CD14-positive monocyte (primary cell): ENCODE data around the gene ZMYM3. TPM values are rescaled to one million over a fixed set of nuclear protein-coding genes. Genes with fewer than 3 reads are reported as not detected.
A peak's percentile ranks its signal among the peaks of the same experiment; 100 is the strongest.

Source experiments
- DNase-seq, 3 donors: peaks; one replicate each; pipeline ENCODE4 v3.0.0-alpha.2; 2011 to 2022
- H2AFZ ChIP-seq: 2 replicates; pipeline ENCODE4 v1.6.0; 2012; ENCODE audit warnings: mild to moderate bottlenecking, low read depth, low read length, inconsistent platforms; ENCODE audit not compliant: insufficient read depth, poor library complexity, severe bottlenecking
- H3K27ac ChIP-seq, 2 donors: 1 replicate in 1 of 2; 2 replicates in 1 of 2; pipeline ENCODE4 v1.5.1; 2012 to 2013; ENCODE audit warnings: low read length in 2 of 2, control low read depth in 1 of 2, inconsistent platforms in 1 of 2, low read depth in 1 of 2, mild to moderate bottlenecking in 1 of 2
- H3K27me3 ChIP-seq, 2 donors: one replicate each; pipeline versions ENCODE4 v1.6.0 to v1.6.1; 2011 to 2013; ENCODE audit warnings: low read length in 2 of 2; ENCODE audit not compliant: control insufficient read depth in 2 of 2, insufficient read depth in 2 of 2
- H3K36me3 ChIP-seq, 2 donors: replicated peaks in 1 of 2; 1 replicate in 1 of 2; 2 replicates in 1 of 2; pipeline versions ENCODE4 v1.5.1 to v1.6.1; 2012 to 2013; ENCODE audit warnings: low read length in 2 of 2, control low read depth in 1 of 2, inconsistent platforms in 1 of 2, mild to moderate bottlenecking in 1 of 2; ENCODE audit not compliant: insufficient read depth in 2 of 2, control insufficient read depth in 1 of 2
- H3K4me1 ChIP-seq, 2 donors: 1 replicate in 1 of 2; 2 replicates in 1 of 2; pipeline versions ENCODE4 v1.5.1 to v1.6.1; 2012 to 2013; ENCODE audit warnings: low read length in 2 of 2, control low read depth in 1 of 2, inconsistent platforms in 1 of 2, mild to moderate bottlenecking in 1 of 2, moderate library complexity in 1 of 2; ENCODE audit not compliant: insufficient read depth in 2 of 2, control insufficient read depth in 1 of 2
- H3K4me2 ChIP-seq: replicated peaks from 2 replicates; pipeline ENCODE3; 2012; ENCODE audit warnings: low read length, moderate library complexity, mild to moderate bottlenecking; ENCODE audit not compliant: poor library complexity, severe bottlenecking; ENCODE audit errors: extremely low read depth
- H3K4me3 ChIP-seq, 3 experiments: fragments of 200-600 bp in 1 of 3; sonication (generic) in 1 of 3; replicated peaks in 1 of 3; 1 replicate in 2 of 3; 2 replicates in 1 of 3; pipeline ENCODE4 v1.5.1; 2011 to 2013; ENCODE audit warnings: low read length in 3 of 3, mild to moderate bottlenecking in 3 of 3, control low read depth in 2 of 3, low read depth in 2 of 3, inconsistent platforms in 1 of 3, moderate library complexity in 1 of 3
- H3K79me2 ChIP-seq: 2 replicates; pipeline ENCODE4 v1.6.0; 2012; ENCODE audit warnings: mild to moderate bottlenecking, control low read depth, inconsistent platforms, low read length, moderate library complexity; ENCODE audit not compliant: insufficient read depth
- H3K9ac ChIP-seq: 2 replicates; pipeline ENCODE4 v1.6.0; 2017; ENCODE audit warnings: low read length, mild to moderate bottlenecking; ENCODE audit not compliant: insufficient read depth, poor library complexity, severe bottlenecking
- H3K9me3 ChIP-seq, 2 donors: replicated peaks in 1 of 2; 1 replicate in 1 of 2; 2 replicates in 1 of 2; pipeline versions ENCODE4 v1.5.1 to v1.6.1; 2012 to 2013; ENCODE audit warnings: low read length in 2 of 2, control low read depth in 1 of 2; ENCODE audit not compliant: control insufficient read depth in 1 of 2, insufficient read depth in 1 of 2
- H4K20me1 ChIP-seq: 2 replicates; pipeline ENCODE4 v1.6.0; 2012; ENCODE audit warnings: mild to moderate bottlenecking, low read length, control low read depth, moderate library complexity; ENCODE audit not compliant: insufficient read depth
- H3K27ac Mint-ChIP-seq, 7 donors: one replicate each; pipeline ENCODE4 v1.8.0; 2020; ENCODE audit warnings: mild to moderate bottlenecking in 7 of 7, mixed read lengths in 7 of 7, moderate library complexity in 6 of 7, inconsistent platforms in 2 of 7
- H3K27me3 Mint-ChIP-seq, 3 donors: one replicate each; pipeline ENCODE4 v1.8.0; 2021 to 2022; ENCODE audit warnings: low read depth in 3 of 3, mild to moderate bottlenecking in 3 of 3, mixed read lengths in 3 of 3, moderate library complexity in 3 of 3, inconsistent platforms in 1 of 3
- H3K36me3 Mint-ChIP-seq, 2 donors: one replicate each; pipeline ENCODE4 v1.8.0; 2020; ENCODE audit warnings: mixed read lengths in 2 of 2, inconsistent platforms in 1 of 2, mild to moderate bottlenecking in 1 of 2
- H3K4me1 Mint-ChIP-seq: one replicate; pipeline ENCODE4 v1.8.0; 2020; ENCODE audit warnings: mild to moderate bottlenecking, mixed read lengths
- H3K4me3 Mint-ChIP-seq, 2 donors: one replicate each; pipeline ENCODE4 v1.8.0; 2020; ENCODE audit warnings: mild to moderate bottlenecking in 2 of 2, mixed read lengths in 2 of 2, moderate library complexity in 1 of 2
- H3K9me3 Mint-ChIP-seq, 7 donors: one replicate each; pipeline ENCODE4 v1.8.0; 2020 to 2022; ENCODE audit warnings: mixed read lengths in 7 of 7, mild to moderate bottlenecking in 6 of 7, moderate library complexity in 6 of 7, inconsistent platforms in 2 of 7
- CTCF ChIP-seq: fragments of 200-600 bp; IDR thresholded peaks from one replicate; pipeline ENCODE4 v1.8.0; 2022; ENCODE audit warnings: antibody characterized with exemption, mild to moderate bottlenecking
- WGBS: methylation state at CpG from one replicate; pipeline ENCODE4 v1.1.5; 2013; ENCODE audit warnings: missing lambda C conversion rate; ENCODE audit not compliant: insufficient coverage; 5-methylcytosine and 5-hydroxymethylcytosine counted together
- intact Hi-C, 2 donors: fragments of 100-400 bp; cut with micrococcal nuclease; formaldehyde crosslinking; loops; one replicate each; pipeline versions ENCODE4 v1.15.0 to v1.15.1; 2023
- polyA plus RNA-seq, 3 donors: library from polyadenylated mRNA; depleted of rRNA in 1 of 3; unstranded in 2 of 3; stranded (reverse) in 1 of 3; fragments of 300-500 nt in 2 of 3; fragments of >200 nt in 1 of 3; fragmentation: Illumina TruSeq in 2 of 3; gene quantifications; 1 replicate in 2 of 3; 2 replicates in 1 of 3; pipeline ENCODE4 v1.2.3, GENCODE V29; 2012 to 2021

ZMYM3 gene
- polyA plus RNA-seq, 3 donors = 3.9 to 13.2 (median 4.8) TPM

GRCh38 chrX:71199252-71200008 is 54.5 kb downstream of the ZMYM3 start:
- Histone ChIP-seq H3K4me2 (no peak overlapping the region), H3K27me3 (no peaks in the 10 kb centered on the region), H3K36me3 (no peaks in the 10 kb centered on the region), H3K4me1 (peaks cover 16 to 22% of the 10 kb centered on the region in 2 donors), H2AFZ (no peak overlapping the region), H3K4me3 (no peak overlapping the region), H3K79me2 (peaks cover 34% of the 10 kb centered on the region), H3K9ac (no peak overlapping the region), H4K20me1 (no peaks in the 10 kb centered on the region), H3K9me3 (no peaks in the 10 kb centered on the region), H3K27ac (no peak overlapping the region)
- peaks cover 22% of the 10 kb centered on the region for H3K4me1 Mint-ChIP-seq
- intact Hi-C loops = loop anchor here in 1 of 2 donors (10.0 kb wide), 1 partner anchor 55 kb away; the partner anchor contains the start of gene ZMYM3
- H3K36me3 Mint-ChIP-seq = no peaks in the 10 kb centered on the region
- no peak for TF ChIP-seq CTCF
- no peak overlapping the region for H3K4me3 Mint-ChIP-seq
- H3K27ac Mint-ChIP-seq = no peak overlapping the region
- H3K27me3 Mint-ChIP-seq = peaks cover 0 to 5% (median 0%) of the 10 kb centered on the region in 3 donors
- WGBS = 100% methylated on average over 1 of the region's 7 CpGs
- no peak for DNase-seq
- no peaks in the 10 kb centered on the region for H3K9me3 Mint-ChIP-seq

- H3K27ac Mint-ChIP-seq = peak overlapping the region; percentile 68 to 94 (median 85)
- H3K4me3 ChIP-seq = peak overlapping the region; percentile 54 to 80 (median 66)
- H2AFZ ChIP-seq = peak overlapping the region; percentile 73
- no peaks in the 10 kb centered on the region for H4K20me1 ChIP-seq
- intact Hi-C loops = loop anchor here in 1 of 2 donors (10.0 kb wide), 1 partner anchor 57 kb away; the partner anchor contains the start of gene ZMYM3
- H3K4me2 ChIP-seq = peak overlapping the region; percentile 74
- H3K4me3 Mint-ChIP-seq = peak overlapping the region; percentile 80 to 92
- DNase-seq = peak; percentile 43 to 59 (median 52)
- peak overlapping the region; percentile 46 to 84 for H3K27ac ChIP-seq
- no peaks in the 10 kb centered on the region for H3K36me3 ChIP-seq
- no peaks in the 10 kb centered on the region for H3K9me3 ChIP-seq
- H3K79me2 ChIP-seq = peaks cover 44% of the 10 kb centered on the region
- H3K4me1 Mint-ChIP-seq = peaks cover 27% of the 10 kb centered on the region
- 0% methylated on average over 2 of the region's 3 CpGs for WGBS
- H3K9ac ChIP-seq = peak overlapping the region; percentile 54
- no peaks in the 10 kb centered on the region for H3K9me3 Mint-ChIP-seq
- TF ChIP-seq CTCF = no peak
- peaks cover 16 to 22% of the 10 kb centered on the region in 2 donors for H3K4me1 ChIP-seq
- no peaks in the 10 kb centered on the region for H3K27me3 Mint-ChIP-seq
- peaks cover 1 to 3% of the 10 kb centered on the region in 2 donors for H3K36me3 Mint-ChIP-seq
- H3K27me3 ChIP-seq = no peaks in the 10 kb centered on the region
Measured at GRCh38 chrX:71198066-71198465, 55.9 kb downstream of the ZMYM3 start.
